ENCODE data around the gene INF2. TPM values are rescaled to one million over a fixed set of nuclear protein-coding genes. Genes with fewer than 3 reads are reported as not detected.
A peak's percentile ranks its signal among the peaks of the same experiment; 100 is the strongest.

The INF2 gene
- polyA plus RNA-seq, 1 donor from 2014 or later: 10.8 TPM

- Mint-ChIP-seq H3K4me3 (peak overlapping the region; percentile 73 to 92 (median 84)), H3K4me1 (peaks cover 11 to 18% (median 15%) of the 10 kb centered on the region in 3 donors)
These were observed 11.7 kb upstream of the INF2 start for GRCh38 chr14:104677512-104678332.

GRCh38 chr14:104678346-104678745 is 11.1 kb upstream of the INF2 start:
- Mint-ChIP-seq H3K4me1 (peaks cover 11 to 18% (median 15%) of the 10 kb centered on the region in 3 donors), H3K36me3 (no peaks in the 10 kb centered on the region), H3K27ac (peak overlapping the region in 2 of 3 donors; percentile 22 to 27)

More at GRCh38 chr14:104677512-104678332, 11.7 kb upstream of the INF2 start:
- peaks cover 0 to 7% (median 3%) of the 10 kb centered on the region in 3 donors for H3K9me3 Mint-ChIP-seq
- peak overlapping the region; percentile 22 to 81 (median 27) for H3K27ac Mint-ChIP-seq
- no peaks in the 10 kb centered on the region for H3K36me3 Mint-ChIP-seq
- peaks cover 2% of the 10 kb centered on the region for H3K27me3 Mint-ChIP-seq

GRCh38 chr14:104678901-104679705 is 10.3 kb upstream of the INF2 start:
- peak overlapping the region in 3 of 4 donors; percentile 21 to 81 (median 25) for H3K4me3 Mint-ChIP-seq
- H3K27me3 Mint-ChIP-seq: peaks cover 2% of the 10 kb centered on the region
- H3K9me3 Mint-ChIP-seq: peaks cover 0 to 5% (median 1%) of the 10 kb centered on the region in 3 donors
- peaks cover 9 to 21% (median 17%) of the 10 kb centered on the region in 3 donors for H3K4me1 Mint-ChIP-seq
- no peaks in the 10 kb centered on the region for H3K36me3 Mint-ChIP-seq
- no peak overlapping the region for H3K27ac Mint-ChIP-seq

More at GRCh38 chr14:104678346-104678745, 11.1 kb upstream of the INF2 start:
- Mint-ChIP-seq H3K4me3 (peak overlapping the region; percentile 73 to 92 (median 84)), H3K27me3 (peaks cover 2% of the 10 kb centered on the region), H3K9me3 (peaks cover 0 to 7% (median 3%) of the 10 kb centered on the region in 3 donors)

GRCh38 chr14:104680056-104680805 is 9.2 kb upstream of the INF2 start:
- Mint-ChIP-seq H3K36me3 (no peaks in the 10 kb centered on the region), H3K4me3 (peak overlapping the region in 3 of 4 donors; percentile 58 to 82 (median 70)), H3K27me3 (peaks cover 2% of the 10 kb centered on the region), H3K4me1 (peaks cover 15 to 27% (median 25%) of the 10 kb centered on the region in 3 donors), H3K27ac (peak overlapping the region in 2 of 3 donors; percentile 63 to 76), H3K9me3 (no peaks in the 10 kb centered on the region)

- H3K27me3 Mint-ChIP-seq: peaks cover 2% of the 10 kb centered on the region
- H3K27ac Mint-ChIP-seq: peak overlapping the region; percentile 63 to 76 (median 71)
- no peaks in the 10 kb centered on the region for H3K36me3 Mint-ChIP-seq
- H3K9me3 Mint-ChIP-seq: no peaks in the 10 kb centered on the region
- H3K4me1 Mint-ChIP-seq: peaks cover 17 to 28% (median 26%) of the 10 kb centered on the region in 3 donors
- peak overlapping the region; percentile 54 to 87 (median 71) for H3K4me3 Mint-ChIP-seq
These were observed 8.4 kb upstream of the INF2 start for GRCh38 chr14:104680806-104681688.

GRCh38 chr14:104681689-104682074 is 7.7 kb upstream of the INF2 start:
- peak overlapping the region in 2 of 4 donors; percentile 58 to 62 for H3K4me3 Mint-ChIP-seq
- H3K36me3 Mint-ChIP-seq: no peaks in the 10 kb centered on the region
- peaks cover 22 to 30% (median 29%) of the 10 kb centered on the region in 3 donors for H3K4me1 Mint-ChIP-seq
- peak overlapping the region in 2 of 3 donors; percentile 63 to 76 for H3K27ac Mint-ChIP-seq
- H3K27me3 Mint-ChIP-seq: peaks cover 2% of the 10 kb centered on the region
- no peaks in the 10 kb centered on the region for H3K9me3 Mint-ChIP-seq

- peaks cover 2% of the 10 kb centered on the region for H3K27me3 Mint-ChIP-seq
- H3K9me3 Mint-ChIP-seq: no peaks in the 10 kb centered on the region
- H3K27ac Mint-ChIP-seq: peak overlapping the region in 1 of 3 donors; percentile 67
- H3K4me1 Mint-ChIP-seq: peaks cover 24 to 32% (median 27%) of the 10 kb centered on the region in 3 donors
- peak overlapping the region in 1 of 4 donors; percentile 49 for H3K4me3 Mint-ChIP-seq
- no peaks in the 10 kb centered on the region for H3K36me3 Mint-ChIP-seq
These were observed 7.3 kb upstream of the INF2 start for GRCh38 chr14:104682107-104682593.

GRCh38 chr14:104683653-104684448 is 5.6 kb upstream of the INF2 start:
- peak overlapping the region in 1 of 3 donors; percentile 75 for H3K27ac Mint-ChIP-seq
- H3K4me3 Mint-ChIP-seq: peak overlapping the region in 2 of 4 donors; percentile 49 to 85
- H3K36me3 Mint-ChIP-seq: no peaks in the 10 kb centered on the region
- peaks cover 2% of the 10 kb centered on the region for H3K27me3 Mint-ChIP-seq
- H3K4me1 Mint-ChIP-seq: peaks cover 24 to 32% (median 25%) of the 10 kb centered on the region in 3 donors
- no peaks in the 10 kb centered on the region for H3K9me3 Mint-ChIP-seq

GRCh38 chr14:104684449-104684821 is 5.0 kb upstream of the INF2 start:
- H3K9me3 Mint-ChIP-seq: no peaks in the 10 kb centered on the region
- peaks cover 2% of the 10 kb centered on the region for H3K27me3 Mint-ChIP-seq
- H3K36me3 Mint-ChIP-seq: no peaks in the 10 kb centered on the region
- H3K4me1 Mint-ChIP-seq: peaks cover 24 to 32% (median 25%) of the 10 kb centered on the region in 3 donors
- H3K4me3 Mint-ChIP-seq: peak overlapping the region in 3 of 4 donors; percentile 58 to 87 (median 85)
- H3K27ac Mint-ChIP-seq: peak overlapping the region in 2 of 3 donors; percentile 63 to 80

GRCh38 chr14:104685216-104685997 is 4.0 kb upstream of the INF2 start:
- Mint-ChIP-seq H3K4me3 (peak overlapping the region; percentile 58 to 87 (median 78)), H3K4me1 (peaks cover 24 to 32% (median 25%) of the 10 kb centered on the region in 3 donors), H3K27ac (peak overlapping the region in 2 of 3 donors; percentile 63 to 80), H3K27me3 (peaks cover 2% of the 10 kb centered on the region), H3K36me3 (no peaks in the 10 kb centered on the region), H3K9me3 (no peaks in the 10 kb centered on the region)

GRCh38 chr14:104685998-104686610 is 3.3 kb upstream of the INF2 start:
- H3K36me3 Mint-ChIP-seq: no peaks in the 10 kb centered on the region
- peak overlapping the region in 3 of 4 donors; percentile 9 to 68 (median 40) for H3K4me3 Mint-ChIP-seq
- no peaks in the 10 kb centered on the region for H3K9me3 Mint-ChIP-seq
- H3K4me1 Mint-ChIP-seq: peaks cover 21 to 33% (median 22%) of the 10 kb centered on the region in 3 donors
- peak overlapping the region in 1 of 3 donors; percentile 72 for H3K27ac Mint-ChIP-seq
- peaks cover 2% of the 10 kb centered on the region for H3K27me3 Mint-ChIP-seq
